ENCODE measurements around the gene ARMC8. TPM values are rescaled to one million over a fixed set of nuclear protein-coding genes. Genes with fewer than 3 reads are reported as not detected.

Gene ARMC8
- total RNA-seq, 1 donor: 59.0 TPM

- H3K27me3 ChIP-seq (ENCODE audit: insufficient read depth, low read length): peaks cover 9% of the 10 kb centered on the region
- peak overlapping the region; percentile 91 for H3K27ac ChIP-seq (ENCODE audit: low read depth, low read length)
- TF ChIP-seq, protein P1, sequence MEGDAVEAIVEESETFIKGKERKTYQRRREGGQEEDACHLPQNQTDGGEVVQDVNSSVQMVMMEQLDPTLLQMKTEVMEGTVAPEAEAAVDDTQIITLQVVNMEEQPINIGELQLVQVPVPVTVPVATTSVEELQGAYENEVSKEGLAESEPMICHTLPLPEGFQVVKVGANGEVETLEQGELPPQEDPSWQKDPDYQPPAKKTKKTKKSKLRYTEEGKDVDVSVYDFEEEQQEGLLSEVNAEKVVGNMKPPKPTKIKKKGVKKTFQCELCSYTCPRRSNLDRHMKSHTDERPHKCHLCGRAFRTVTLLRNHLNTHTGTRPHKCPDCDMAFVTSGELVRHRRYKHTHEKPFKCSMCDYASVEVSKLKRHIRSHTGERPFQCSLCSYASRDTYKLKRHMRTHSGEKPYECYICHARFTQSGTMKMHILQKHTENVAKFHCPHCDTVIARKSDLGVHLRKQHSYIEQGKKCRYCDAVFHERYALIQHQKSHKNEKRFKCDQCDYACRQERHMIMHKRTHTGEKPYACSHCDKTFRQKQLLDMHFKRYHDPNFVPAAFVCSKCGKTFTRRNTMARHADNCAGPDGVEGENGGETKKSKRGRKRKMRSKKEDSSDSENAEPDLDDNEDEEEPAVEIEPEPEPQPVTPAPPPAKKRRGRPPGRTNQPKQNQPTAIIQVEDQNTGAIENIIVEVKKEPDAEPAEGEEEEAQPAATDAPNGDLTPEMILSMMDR (IDR thresholded peaks at IDR 0.05; ENCODE audit: extremely low read depth, low read depth, low read length): no peak
- H4K20me1 ChIP-seq (ENCODE audit: insufficient read depth, low read length): peaks cover 27% of the 10 kb centered on the region
- peaks cover 6% of the 10 kb centered on the region for H3K4me1 ChIP-seq (ENCODE audit: insufficient read depth, low read length)
- peaks cover 5% of the 10 kb centered on the region for H3K36me3 ChIP-seq (ENCODE audit: insufficient read depth, low read length)
- H2AFZ ChIP-seq (ENCODE audit: low read length): peak overlapping the region; percentile 99
- peaks cover 36% of the 10 kb centered on the region for H3K79me2 ChIP-seq (ENCODE audit: insufficient read depth, low read length)
- no peaks in the 10 kb centered on the region for H3K9me3 ChIP-seq (ENCODE audit: low read depth, low read length)
- H3K4me3 ChIP-seq (ENCODE audit: insufficient read depth, low read length): peak overlapping the region; percentile 88
- peak overlapping the region; percentile 92 for H3K4me2 ChIP-seq (ENCODE audit: insufficient read depth, low read length)
- DNase-seq (ENCODE audit: insufficient read length, low spot score, missing footprints): no peak
Measured at GRCh38 chr3:138186803-138187295, 252 bp upstream of the ARMC8 start.

DNA sequence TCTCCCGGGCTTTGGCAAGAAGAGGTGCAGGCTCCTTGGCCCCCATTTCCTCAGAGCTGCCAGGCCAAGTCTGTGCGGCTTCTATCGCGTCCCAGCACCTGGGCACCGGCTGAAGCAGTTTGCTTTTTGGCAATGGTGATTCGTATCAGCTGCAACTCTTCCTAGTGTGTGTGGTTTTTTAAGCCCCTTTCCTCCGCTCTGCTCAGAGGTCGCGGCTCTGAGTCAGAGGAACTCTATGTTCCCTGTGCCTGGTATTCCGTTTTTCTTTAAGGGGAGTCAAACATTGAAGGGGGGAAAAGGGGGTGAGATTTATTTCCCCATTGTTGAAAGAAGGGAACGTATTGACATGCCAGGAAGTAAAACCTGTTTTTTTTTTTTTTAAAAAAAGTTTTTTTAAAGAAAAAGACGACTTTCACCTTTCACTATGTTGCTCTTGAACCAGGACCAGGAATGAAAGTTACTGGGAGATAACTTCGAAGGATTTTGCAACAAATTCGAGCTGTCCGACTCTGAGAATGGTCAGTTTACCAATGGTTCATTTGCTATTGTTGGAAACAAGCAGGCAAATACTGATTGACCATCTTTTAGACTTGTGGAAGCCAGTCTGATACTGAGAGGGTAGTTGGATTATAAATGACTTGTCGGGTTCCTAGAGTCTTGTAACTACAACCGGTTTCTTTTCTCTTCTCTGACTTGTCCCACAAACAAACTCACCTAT lies 1.1 kb downstream of the ARMC8 start:
- no peaks in the 10 kb centered on the region for H3K9me3 ChIP-seq (ENCODE audit: low read depth, low read length)
- peak overlapping the region; percentile 92 for H3K4me2 ChIP-seq (ENCODE audit: insufficient read depth, low read length)
- peak overlapping the region; percentile 91 for H3K27ac ChIP-seq (ENCODE audit: low read depth, low read length)
- peaks cover 34% of the 10 kb centered on the region for H4K20me1 ChIP-seq (ENCODE audit: insufficient read depth, low read length)
- peak overlapping the region; percentile 88 for H3K4me3 ChIP-seq (ENCODE audit: insufficient read depth, low read length)
- peaks cover 5% of the 10 kb centered on the region for H3K27me3 ChIP-seq (ENCODE audit: insufficient read depth, low read length)
- H3K79me2 ChIP-seq (ENCODE audit: insufficient read depth, low read length): peaks cover 47% of the 10 kb centered on the region
- H3K4me1 ChIP-seq (ENCODE audit: insufficient read depth, low read length): peaks cover 6% of the 10 kb centered on the region
- TF ChIP-seq, protein P1 (IDR thresholded peaks at IDR 0.05; ENCODE audit: extremely low read depth, low read depth, low read length): no peak
- peak overlapping the region; percentile 99 for H2AFZ ChIP-seq (ENCODE audit: low read length)
- peaks cover 5% of the 10 kb centered on the region for H3K36me3 ChIP-seq (ENCODE audit: insufficient read depth, low read length)
- DNase-seq (ENCODE audit: insufficient read length, low spot score, missing footprints): peak; percentile 81

DNA sequence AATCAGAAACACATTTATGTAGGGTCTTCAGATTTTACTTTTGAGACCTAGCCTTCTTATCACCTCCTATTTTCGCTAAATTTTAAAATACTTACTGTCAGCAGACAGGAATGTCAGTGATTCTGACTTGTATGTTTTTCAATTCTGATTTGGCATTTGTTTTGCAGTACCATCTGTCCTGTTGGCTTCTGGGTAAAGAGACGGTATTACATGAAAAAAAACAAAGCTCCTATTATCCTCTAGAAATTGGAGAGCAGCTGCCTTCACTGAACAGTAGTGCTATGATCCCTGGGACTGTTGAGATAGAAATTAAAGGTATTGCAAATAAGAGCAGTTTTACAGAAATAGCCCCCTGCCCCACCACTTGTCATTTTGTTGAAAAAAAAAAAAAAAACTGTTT lies 8.4 kb downstream of the ARMC8 start:
- H4K20me1 ChIP-seq (ENCODE audit: insufficient read depth, low read length): peaks cover 70% of the 10 kb centered on the region
- DNase-seq (ENCODE audit: insufficient read length, low spot score, missing footprints): no peak

DNA sequence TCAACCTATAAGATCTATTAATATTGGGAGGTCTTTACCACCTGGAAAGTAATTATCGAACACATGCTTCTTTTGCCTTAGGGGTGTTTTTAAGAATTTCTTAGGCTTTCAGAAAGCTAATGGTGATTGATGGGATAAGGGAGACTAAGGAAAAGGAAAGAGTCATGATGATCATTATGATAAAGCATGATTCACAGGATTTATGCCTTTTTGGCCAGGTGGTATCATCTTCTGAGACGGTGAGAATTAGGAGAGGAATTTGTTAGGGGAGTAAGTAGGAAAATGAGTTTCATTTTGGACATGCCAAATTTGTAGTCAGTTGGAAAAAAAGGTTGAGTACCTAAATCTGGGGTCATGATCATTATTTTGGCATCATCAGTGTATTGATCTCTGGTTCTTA lies 8.9 kb downstream of the ARMC8 start:
- DNase-seq (ENCODE audit: insufficient read length, low spot score, missing footprints): no peak
- H4K20me1 ChIP-seq (ENCODE audit: insufficient read depth, low read length): peaks cover 70% of the 10 kb centered on the region
- H2AFZ ChIP-seq (ENCODE audit: low read length): no peak overlapping the region
- no peaks in the 10 kb centered on the region for H3K36me3 ChIP-seq (ENCODE audit: insufficient read depth, low read length)
- no peaks in the 10 kb centered on the region for H3K9me3 ChIP-seq (ENCODE audit: low read depth, low read length)
- peaks cover 83% of the 10 kb centered on the region for H3K79me2 ChIP-seq (ENCODE audit: insufficient read depth, low read length)
- no peaks in the 10 kb centered on the region for H3K27me3 ChIP-seq (ENCODE audit: insufficient read depth, low read length)
- H3K4me2 ChIP-seq (ENCODE audit: insufficient read depth, low read length): no peak overlapping the region
- H3K27ac ChIP-seq (ENCODE audit: low read depth, low read length): no peak overlapping the region
- no peaks in the 10 kb centered on the region for H3K4me1 ChIP-seq (ENCODE audit: insufficient read depth, low read length)
- no peak overlapping the region for H3K4me3 ChIP-seq (ENCODE audit: insufficient read depth, low read length)
- TF ChIP-seq, protein P1 (IDR thresholded peaks at IDR 0.05; ENCODE audit: extremely low read depth, low read depth, low read length): no peak

More for the DNA sequence above, 8.4 kb downstream of the ARMC8 start:
- TF ChIP-seq, protein P1 (IDR thresholded peaks at IDR 0.05; ENCODE audit: extremely low read depth, low read depth, low read length): no peak
- no peaks in the 10 kb centered on the region for H3K4me1 ChIP-seq (ENCODE audit: insufficient read depth, low read length)
- no peak overlapping the region for H2AFZ ChIP-seq (ENCODE audit: low read length)
- H3K27me3 ChIP-seq (ENCODE audit: insufficient read depth, low read length): no peaks in the 10 kb centered on the region
- no peak overlapping the region for H3K27ac ChIP-seq (ENCODE audit: low read depth, low read length)
- H3K4me2 ChIP-seq (ENCODE audit: insufficient read depth, low read length): no peak overlapping the region
- no peaks in the 10 kb centered on the region for H3K9me3 ChIP-seq (ENCODE audit: low read depth, low read length)
- peaks cover 4% of the 10 kb centered on the region for H3K36me3 ChIP-seq (ENCODE audit: insufficient read depth, low read length)
- H3K4me3 ChIP-seq (ENCODE audit: insufficient read depth, low read length): no peak overlapping the region
- peaks cover 84% of the 10 kb centered on the region for H3K79me2 ChIP-seq (ENCODE audit: insufficient read depth, low read length)
